Neural crest cell (in vitro differentiated cells): ENCODE data around the gene UBXN6. TPM values are rescaled to one million over a fixed set of nuclear protein-coding genes. Genes with fewer than 3 reads are reported as not detected.
A peak's percentile ranks its signal among the peaks of the same experiment; 100 is the strongest.

Experiments used
- DNase-seq: peaks from one replicate; pipeline ENCODE4 v3.0.0; 2021; ENCODE audit warnings: low read depth, mixed read lengths, low spot score
- H3K27ac Mint-ChIP-seq: one replicate; pipeline ENCODE4 v1.8.0; 2021; ENCODE audit warnings: mild to moderate bottlenecking, mixed read lengths; ENCODE audit not compliant: unreplicated experiment
- H3K27me3 Mint-ChIP-seq: 2 replicates; pipeline ENCODE4 v1.8.0; 2021; ENCODE audit warnings: low read depth, mild to moderate bottlenecking, mixed read lengths
- H3K36me3 Mint-ChIP-seq: 2 replicates; pipeline ENCODE4 v1.8.0; 2021; ENCODE audit warnings: low read depth, mild to moderate bottlenecking, mixed read lengths
- H3K4me1 Mint-ChIP-seq: 2 replicates; pipeline ENCODE4 v1.8.0; 2021; ENCODE audit warnings: mixed read lengths
- H3K4me3 Mint-ChIP-seq: one replicate; pipeline ENCODE4 v1.8.0; 2021; ENCODE audit warnings: mild to moderate bottlenecking, mixed read lengths
- H3K9me3 Mint-ChIP-seq: 2 replicates; pipeline ENCODE4 v1.8.0; 2021; ENCODE audit warnings: mixed read lengths
- CTCF ChIP-seq: fragments of 200-600 bp; sonication (generic); conservative IDR thresholded peaks from 2 replicates; pipeline ENCODE4 v1.5.0; 2021; ENCODE audit warnings: antibody characterized with exemption, mild to moderate bottlenecking
- long read RNA-seq: library from polyadenylated mRNA; unstranded; transcript quantifications from one replicate; pipeline ENCODE4 v2.0.0, GENCODE V29; 2020
- total RNA-seq: library from RNA; stranded (reverse); gene quantifications from 2 replicates; pipeline ENCODE4 v1.2.1, GENCODE V29; 2021

Gene UBXN6
- 39.5 and 40.9 TPM in 2 replicates for total RNA-seq
- long read RNA-seq, full-length matches to known transcripts = 1 of 2 reads
- long read RNA-seq, partial matches to known transcripts = 1 of 2 reads
- long read RNA-seq, other reads (novel, unspliced or antisense) = 0 of 2 reads

GRCh38 chr19:4457654-4458395 is at the start of gene UBXN6:
Gene UBXN6 (minus strand): TSS chr19:4457794. CDS start chr19:4457697, 97 bp downstream.
- Mint-ChIP-seq H3K4me3 (peak within 1 kb of the TSS; percentile 93), H3K27ac (peak within 1 kb of the TSS; percentile 97), H3K9me3 (no peaks in the 10 kb centered on the region), H3K36me3 (no peaks in the 10 kb centered on the region), H3K27me3 (peaks cover 10% of the 10 kb centered on the region), H3K4me1 (peaks cover 12% of the 10 kb centered on the region)
- TF ChIP-seq CTCF = no peak
- peak; percentile 97 for DNase-seq

GRCh38 chr19:4507150-4507452 is 49.5 kb upstream of the UBXN6 start:
- no peaks in the 10 kb centered on the region for H3K27me3 Mint-ChIP-seq
- H3K36me3 Mint-ChIP-seq = peaks cover 3% of the 10 kb centered on the region
- TF ChIP-seq CTCF = no peak
- no peak overlapping the region for H3K27ac Mint-ChIP-seq
- no peak overlapping the region for H3K4me3 Mint-ChIP-seq
- no peaks in the 10 kb centered on the region for H3K4me1 Mint-ChIP-seq
- no peaks in the 10 kb centered on the region for H3K9me3 Mint-ChIP-seq
- no peak for DNase-seq

- Mint-ChIP-seq H3K27me3 (no peaks in the 10 kb centered on the region), H3K27ac (no peak overlapping the region), H3K36me3 (peaks cover 3% of the 10 kb centered on the region), H3K9me3 (no peaks in the 10 kb centered on the region), H3K4me3 (no peak overlapping the region), H3K4me1 (no peaks in the 10 kb centered on the region)
- DNase-seq = no peak
- no peak for TF ChIP-seq CTCF
Observed at GRCh38 chr19:4506449-4507149, 49.0 kb upstream of the UBXN6 start.

- Mint-ChIP-seq H3K27ac (no peak overlapping the region), H3K27me3 (no peaks in the 10 kb centered on the region), H3K4me1 (no peaks in the 10 kb centered on the region), H3K9me3 (no peaks in the 10 kb centered on the region), H3K4me3 (no peak overlapping the region), H3K36me3 (peaks cover 3% of the 10 kb centered on the region)
- TF ChIP-seq CTCF = no peak
- no peak for DNase-seq
Observed at GRCh38 chr19:4505570-4506448, 48.2 kb upstream of the UBXN6 start.

GRCh38 chr19:4504891-4505569 is 47.4 kb upstream of the UBXN6 start:
- Mint-ChIP-seq H3K4me1 (no peaks in the 10 kb centered on the region), H3K36me3 (peaks cover 3% of the 10 kb centered on the region), H3K27me3 (no peaks in the 10 kb centered on the region), H3K9me3 (no peaks in the 10 kb centered on the region), H3K4me3 (no peak overlapping the region), H3K27ac (no peak overlapping the region)
- no peak for DNase-seq
- TF ChIP-seq CTCF = no peak
